HEK293 (cell line): ENCODE results near the gene IKZF2.

Source experiments
- CTCF ChIA-PET: fragments of 350-600 bp; formaldehyde crosslinking; extraction: SDS; loops from one replicate; lab custom pipeline; 2021; ENCODE audit warnings: antibody characterized with exemption; lab: Yijun Ruan, JAX
- POLR2A ChIA-PET: fragments of 300-600 bp; formaldehyde crosslinking; extraction: SDS; loops from one replicate; lab custom pipeline; 2020; ENCODE audit warnings: antibody characterized with exemption, inconsistent platforms; lab: Yijun Ruan, JAX
- H3K27ac ChIP-seq: fragments of 200-500 bp; sonication (Bioruptor generic); 2 replicates; pipeline ENCODE4 v1.5.1; 2014; ENCODE audit warnings: low read depth, low read length, control low read depth, inconsistent platforms; ENCODE audit errors: extremely low read depth
- H3K36me3 ChIP-seq, 2 experiments: fragments of 200-500 bp in 1 of 2; sonication (Bioruptor generic) in 1 of 2; 1 replicate in 1 of 2; 2 replicates in 1 of 2; pipeline ENCODE4 v1.5.1; 2014 to 2017; ENCODE audit warnings: inconsistent platforms in 2 of 2, low read length in 2 of 2; ENCODE audit not compliant: control insufficient read depth in 2 of 2, insufficient read depth in 1 of 2
- H3K4me1 ChIP-seq: fragments of 200-500 bp; sonication (Bioruptor generic); 2 replicates; pipeline ENCODE4 v1.5.1; 2014; ENCODE audit warnings: mild to moderate bottlenecking, low read length, inconsistent platforms; ENCODE audit not compliant: control insufficient read depth, insufficient read depth
- H3K4me3 ChIP-seq: 2 replicates; pipeline ENCODE4 v1.5.1; 2011; ENCODE audit warnings: low read depth, mild to moderate bottlenecking, control low read depth, low read length, moderate library complexity
- H3K9me3 ChIP-seq: fragments of 200-500 bp; sonication (Bioruptor generic); 2 replicates; pipeline ENCODE4 v1.5.1; 2014; ENCODE audit warnings: low read depth, low read length, inconsistent platforms; ENCODE audit not compliant: control insufficient read depth, insufficient read depth
- BCL11A ChIP-seq: fragments of 450-650 bp; formaldehyde crosslinking; IDR thresholded peaks from 2 replicates; pipeline ENCODE4 v1.5.1; 2016; ENCODE audit warnings: low read depth, missing biosample characterization, missing genetic modification characterization
- GLI4 ChIP-seq: fragments of 450-650 bp; formaldehyde crosslinking; IDR thresholded peaks from 2 replicates; pipeline ENCODE4 v1.5.1; 2016; ENCODE audit warnings: missing biosample characterization, missing genetic modification characterization
- OSR2 ChIP-seq: fragments of 450-650 bp; formaldehyde crosslinking; IDR thresholded peaks from 2 replicates; pipeline ENCODE4 v1.5.1; 2016; ENCODE audit warnings: missing biosample characterization, missing genetic modification characterization
- REST ChIP-seq: fragments of 450-650 bp; formaldehyde crosslinking; IDR thresholded peaks from 2 replicates; pipeline ENCODE4 v1.5.1; 2016; ENCODE audit warnings: missing biosample characterization, missing genetic modification characterization
- TCF7L2 ChIP-seq: IDR thresholded peaks from 2 replicates; pipeline ENCODE4 v1.6.1; 2011; ENCODE audit warnings: low read depth, mild to moderate bottlenecking, inconsistent platforms, low read length, moderate library complexity, borderline replicate concordance
- ZBTB7A ChIP-seq: fragments of 450-650 bp; formaldehyde crosslinking; IDR thresholded peaks from 2 replicates; pipeline ENCODE4 v1.5.1; 2016; ENCODE audit warnings: low read depth, missing biosample characterization, missing genetic modification characterization
- ZBTB8A ChIP-seq: fragments of 450-650 bp; formaldehyde crosslinking; IDR thresholded peaks from 2 replicates; pipeline ENCODE4 v1.5.1; 2016; ENCODE audit warnings: missing biosample characterization, missing genetic modification characterization
- ZEB2 ChIP-seq: fragments of 450-650 bp; formaldehyde crosslinking; IDR thresholded peaks from 2 replicates; pipeline ENCODE4 v1.5.1; 2016; ENCODE audit warnings: missing biosample characterization, missing genetic modification characterization
- ZNF184 ChIP-seq: fragments of 450-650 bp; IDR thresholded peaks from 2 replicates; pipeline ENCODE4 v1.5.1; 2018; ENCODE audit warnings: missing biosample characterization, mild to moderate bottlenecking, missing genetic modification characterization
- ZNF2 ChIP-seq: fragments of 450-650 bp; formaldehyde crosslinking; IDR thresholded peaks from 2 replicates; pipeline ENCODE4 v1.5.1; 2016; ENCODE audit warnings: missing biosample characterization, missing genetic modification characterization
- ZNF214 ChIP-seq: fragments of 450-650 bp; formaldehyde crosslinking; IDR thresholded peaks from 2 replicates; pipeline ENCODE4 v1.5.1; 2017; ENCODE audit warnings: missing biosample characterization, mild to moderate bottlenecking, missing genetic modification characterization, borderline replicate concordance
- ZNF266 ChIP-seq: fragments of 450-650 bp; formaldehyde crosslinking; IDR thresholded peaks from 2 replicates; pipeline ENCODE4 v1.5.1; 2016; ENCODE audit warnings: missing biosample characterization, missing genetic modification characterization, low read depth
- ZNF394 ChIP-seq: fragments of 450-650 bp; formaldehyde crosslinking; IDR thresholded peaks from 2 replicates; pipeline ENCODE4 v1.5.1; 2016; ENCODE audit warnings: missing biosample characterization, missing genetic modification characterization, mild to moderate bottlenecking, moderate library complexity, borderline replicate concordance
- ZNF404 ChIP-seq: fragments of 450-650 bp; formaldehyde crosslinking; IDR thresholded peaks from 2 replicates; pipeline ENCODE4 v1.5.1; 2017; ENCODE audit warnings: missing biosample characterization, missing genetic modification characterization
- ZNF426 ChIP-seq: fragments of 450-650 bp; formaldehyde crosslinking; IDR thresholded peaks from 2 replicates; pipeline ENCODE4 v1.5.1; 2017; ENCODE audit warnings: missing biosample characterization, missing genetic modification characterization, mild to moderate bottlenecking, inconsistent platforms, moderate library complexity
- ZNF558 ChIP-seq: fragments of 450-650 bp; formaldehyde crosslinking; IDR thresholded peaks from 2 replicates; pipeline ENCODE4 v1.5.1; 2016; ENCODE audit warnings: missing biosample characterization, missing genetic modification characterization
- ZNF629 ChIP-seq: fragments of 450-650 bp; formaldehyde crosslinking; IDR thresholded peaks from 2 replicates; pipeline ENCODE4 v1.5.1; 2017; ENCODE audit warnings: missing biosample characterization, missing genetic modification characterization
- ZNF658 ChIP-seq: fragments of 450-650 bp; formaldehyde crosslinking; IDR thresholded peaks from 2 replicates; pipeline ENCODE4; 2016; ENCODE audit warnings: missing biosample characterization, missing genetic modification characterization
- ZNF776 ChIP-seq: fragments of 450-650 bp; formaldehyde crosslinking; IDR thresholded peaks from 2 replicates; pipeline ENCODE4 v1.5.0; 2017; ENCODE audit warnings: missing biosample characterization, missing genetic modification characterization, borderline replicate concordance
- ZNF785 ChIP-seq: fragments of 450-650 bp; formaldehyde crosslinking; IDR thresholded peaks from 2 replicates; pipeline ENCODE4 v1.5.1; 2016; ENCODE audit warnings: missing biosample characterization, missing genetic modification characterization
- ZSCAN16 ChIP-seq: fragments of 450-650 bp; formaldehyde crosslinking; IDR thresholded peaks from 2 replicates; pipeline ENCODE4 v1.5.1; 2016; ENCODE audit warnings: missing biosample characterization, missing genetic modification characterization
- TF ChIP-seq, protein P1 (sequence below): fragments of 450-650 bp; formaldehyde crosslinking; IDR thresholded peaks from 2 replicates; pipeline ENCODE4 v1.5.1; 2016; ENCODE audit warnings: missing biosample characterization, missing genetic modification characterization

Gene IKZF2

DNA sequence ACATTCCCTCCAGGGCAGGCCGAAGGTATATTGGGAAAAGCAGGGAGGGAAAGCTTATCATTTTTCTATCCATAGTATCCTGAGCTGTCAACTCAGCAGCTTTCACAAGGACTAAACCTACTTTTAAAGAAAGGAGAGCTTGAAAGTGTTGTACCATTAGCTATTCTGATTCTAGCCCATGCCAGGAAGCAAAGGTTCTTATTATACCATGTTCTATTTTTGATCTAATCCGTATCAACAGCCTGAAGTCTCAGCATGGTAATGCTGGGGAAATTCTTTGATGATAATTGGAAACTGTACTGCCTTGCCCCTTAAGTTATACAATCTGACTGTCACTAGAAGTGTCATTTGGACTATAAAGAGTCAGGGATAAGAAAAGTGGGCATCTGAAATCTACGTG, 193.3 kb downstream of the IKZF2 start:
- TF ChIP-seq ZNF266 (tag by site-specific recombination) (no peak), ZNF658 (tag by site-specific recombination) (no peak), ZNF426 (tag by site-specific recombination) (no peak), ZNF558 (no peak)
- no peak overlapping the region for H3K4me3 ChIP-seq
- no peak overlapping the region for H3K27ac ChIP-seq
- H3K9me3 ChIP-seq = no peaks in the 10 kb centered on the region
- POLR2A ChIA-PET = no interaction called here
- H3K4me1 ChIP-seq = no peaks in the 10 kb centered on the region
- no peaks in the 10 kb centered on the region for H3K36me3 ChIP-seq
- CTCF ChIA-PET = no interaction called here

GRCh38 chr2:212957624-212958023, 193.8 kb downstream of the IKZF2 start:
- Histone ChIP-seq H3K4me1 (no peaks in the 10 kb centered on the region), H3K36me3 (no peaks in the 10 kb centered on the region), H3K27ac (no peak overlapping the region), H3K9me3 (no peaks in the 10 kb centered on the region), H3K4me3 (no peak overlapping the region)
- ChIA-PET POLR2A (no interaction called here), CTCF (no interaction called here)
- TF ChIP-seq ZNF394 (tag by site-specific recombination) (no peak), ZBTB7A (no peak), ZBTB8A (tag by site-specific recombination) (no peak)

DNA sequence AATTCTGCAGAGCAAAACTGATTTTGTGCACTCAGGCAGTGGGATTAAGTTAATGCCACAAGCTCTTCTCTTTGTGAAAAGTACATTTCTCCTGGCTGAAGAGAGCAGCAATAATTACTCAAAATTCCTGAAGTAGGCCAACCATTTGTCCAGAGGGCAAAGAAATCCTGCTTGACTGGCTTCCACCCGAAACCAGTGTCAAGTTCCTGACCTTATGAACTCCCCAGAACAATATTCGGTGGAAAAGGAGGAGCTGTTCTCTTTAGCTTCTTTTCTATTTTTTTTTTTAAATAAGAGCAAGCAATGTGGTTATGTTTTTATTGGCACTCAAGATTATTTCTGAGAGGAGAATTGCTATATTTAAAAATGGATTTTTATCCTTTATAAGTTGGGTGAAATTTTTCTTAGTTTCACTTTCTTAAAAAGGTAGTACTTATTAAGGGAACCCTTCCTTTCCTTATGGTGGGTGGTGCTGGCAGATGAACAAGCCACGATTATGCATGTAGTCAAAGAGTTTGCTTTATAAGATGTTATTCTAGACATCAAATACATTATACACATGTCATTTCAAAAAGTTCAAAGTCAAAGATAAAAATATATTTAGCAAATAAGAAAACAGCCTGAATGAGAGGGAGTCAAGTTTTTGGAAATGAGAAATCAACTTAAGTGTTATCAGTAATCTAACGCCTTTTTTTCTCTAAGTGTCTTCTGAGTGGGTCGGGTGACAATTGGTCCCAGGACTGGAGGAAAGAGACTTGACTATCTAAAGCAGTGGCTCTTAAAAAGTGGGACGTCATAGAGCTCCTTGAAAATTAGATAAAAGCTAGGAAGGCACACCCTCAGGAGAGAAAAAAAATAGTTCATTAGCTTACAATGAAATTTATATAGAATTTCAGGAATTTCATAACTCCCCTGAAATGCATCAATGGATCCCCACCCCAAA, 194.5 kb downstream of the IKZF2 start:
- Histone ChIP-seq H3K27ac (no peak overlapping the region), H3K36me3 (no peaks in the 10 kb centered on the region), H3K4me1 (no peaks in the 10 kb centered on the region), H3K4me3 (no peak overlapping the region), H3K9me3 (no peaks in the 10 kb centered on the region)
- POLR2A ChIA-PET = no interaction called here
- no peak for TF ChIP-seq ZSCAN16
- no peak for TF ChIP-seq OSR2 (tag by site-specific recombination)
- TF ChIP-seq, protein P1, sequence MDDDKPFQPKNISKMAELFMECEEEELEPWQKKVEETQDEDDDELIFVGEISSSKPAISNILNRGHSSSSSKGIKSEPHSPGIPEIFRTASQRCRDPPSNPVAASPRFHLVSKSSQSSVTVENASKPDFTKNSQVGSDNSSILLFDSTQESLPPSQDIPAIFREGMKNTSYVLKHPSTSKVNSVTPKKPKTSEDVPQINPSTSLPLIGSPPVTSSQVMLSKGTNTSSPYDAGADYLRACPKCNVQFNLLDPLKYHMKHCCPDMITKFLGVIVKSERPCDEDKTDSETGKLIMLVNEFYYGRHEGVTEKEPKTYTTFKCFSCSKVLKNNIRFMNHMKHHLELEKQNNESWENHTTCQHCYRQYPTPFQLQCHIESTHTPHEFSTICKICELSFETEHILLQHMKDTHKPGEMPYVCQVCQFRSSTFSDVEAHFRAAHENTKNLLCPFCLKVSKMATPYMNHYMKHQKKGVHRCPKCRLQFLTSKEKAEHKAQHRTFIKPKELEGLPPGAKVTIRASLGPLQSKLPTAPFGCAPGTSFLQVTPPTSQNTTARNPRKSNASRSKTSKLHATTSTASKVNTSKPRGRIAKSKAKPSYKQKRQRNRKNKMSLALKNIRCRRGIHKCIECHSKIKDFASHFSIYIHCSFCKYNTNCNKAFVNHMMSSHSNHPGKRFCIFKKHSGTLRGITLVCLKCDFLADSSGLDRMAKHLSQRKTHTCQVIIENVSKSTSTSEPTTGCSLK (tag by site-specific recombination) = no peak
- TF ChIP-seq ZNF214 = no peak
- TF ChIP-seq ZNF404 (tag by site-specific recombination) = no peak
- TF ChIP-seq ZNF776 (tag by site-specific recombination) = no peak
- TF ChIP-seq, all 188 proteins: peak for 0
- CTCF ChIA-PET = no interaction called here

DNA sequence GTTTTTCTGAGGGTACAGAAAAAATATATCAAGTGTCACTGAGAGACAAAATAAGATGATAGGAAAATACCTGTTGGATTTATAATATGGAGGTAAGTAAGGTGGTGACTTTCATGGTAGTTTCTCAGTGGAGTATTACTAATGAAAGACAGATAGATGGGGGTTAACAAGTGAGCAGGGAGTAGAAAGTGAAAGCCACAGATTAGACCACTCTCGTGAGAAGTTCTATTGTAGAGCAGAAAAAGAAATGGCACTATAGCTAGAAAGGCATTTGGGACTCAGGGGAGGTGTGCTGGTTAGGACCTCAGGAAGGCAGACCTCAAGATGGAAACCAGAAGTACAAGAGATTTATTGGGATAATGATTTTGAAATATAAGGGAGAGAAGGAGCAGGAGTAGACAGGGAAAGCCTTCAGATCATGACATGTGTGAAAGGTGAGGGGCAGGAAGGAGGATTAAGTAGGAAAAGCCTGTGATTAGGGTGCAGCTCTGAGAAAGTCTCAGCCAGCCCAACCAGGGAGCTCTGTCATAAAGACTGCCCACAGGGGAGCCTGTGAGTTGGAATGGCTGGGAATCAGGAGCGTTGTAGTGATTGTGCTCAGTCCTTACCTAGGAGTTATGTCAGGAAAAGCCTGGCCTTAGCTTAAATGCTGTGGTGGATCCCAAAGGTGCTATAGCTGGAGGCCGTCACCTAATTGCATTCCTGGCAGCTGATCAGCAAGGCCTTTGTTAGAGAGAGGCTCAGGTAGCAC, 198.1 kb downstream of the IKZF2 start:
- Histone ChIP-seq H3K4me1 (no peaks in the 10 kb centered on the region), H3K36me3 (no peaks in the 10 kb centered on the region), H3K4me3 (no peak overlapping the region), H3K27ac (no peak overlapping the region), H3K9me3 (no peaks in the 10 kb centered on the region)
- TF ChIP-seq GLI4 (tag by site-specific recombination) = no peak
- TF ChIP-seq ZNF2 = no peak
- no peak for TF ChIP-seq ZNF184
- TF ChIP-seq ZNF629 (tag by site-specific recombination) = no peak
- TF ChIP-seq ZEB2 (tag by site-specific recombination) = no peak
- TF ChIP-seq ZNF266 (tag by site-specific recombination) = no peak
- TF ChIP-seq REST (tag by site-specific recombination) = no peak
- no peak for TF ChIP-seq ZNF785
- TF ChIP-seq TCF7L2 = no peak
- TF ChIP-seq BCL11A (tag by site-specific recombination) = no peak
- ChIA-PET POLR2A (no interaction called here), CTCF (no interaction called here)
